Loucy (cell line): Measurements from ENCODE around the gene CABP4.

ENCODE experiments used
- CTCF ChIP-seq: fragments of 200-600 bp; sonication (generic); conservative IDR thresholded peaks from 2 replicates; pipeline ENCODE4 v1.5.1; 2014; ENCODE audit warnings: mild to moderate bottlenecking, antibody characterized with exemption, low read length
- EZH2phosphoT487 ChIP-seq: fragments of 200-600 bp; IDR thresholded peaks from 2 replicates; pipeline ENCODE4 v1.6.1; 2018; ENCODE audit warnings: antibody characterized with exemption, mild to moderate bottlenecking, moderate library complexity, borderline replicate concordance

- TF ChIP-seq CTCF (no peak), EZH2phosphoT487 (no peak)
Observed at GRCh38 chr11:67435031-67435726, 20.0 kb upstream of the CABP4 start.
